ES-I3 (cell line): Measurements from ENCODE around the gene ARSJ.
"Not testable (repeated sequence)": the region's sequence is repeated elsewhere in the genome, so short reads cannot be mapped to it uniquely, and the experiment has no call there.

Experiments
- H3K36me3 ChIP-seq: 2 replicates; pipeline ENCODE4 v1.6.1; 2013; ENCODE audit warnings: mild to moderate bottlenecking, low read length, control low read depth, moderate library complexity; ENCODE audit not compliant: insufficient read depth
- H3K4me1 ChIP-seq: 2 replicates; pipeline ENCODE4 v1.6.1; 2013; ENCODE audit warnings: mild to moderate bottlenecking, control low read depth, low read length; ENCODE audit not compliant: insufficient read depth
- H3K9ac ChIP-seq: 2 replicates; pipeline ENCODE4 v1.6.1; 2013; ENCODE audit warnings: low read depth, mild to moderate bottlenecking, low read length, moderate library complexity
- H3K9me3 ChIP-seq: 2 replicates; pipeline ENCODE4 v1.6.1; 2013; ENCODE audit warnings: mild to moderate bottlenecking, low read length, moderate library complexity; ENCODE audit not compliant: control insufficient read depth, insufficient read depth

The ARSJ gene

GRCh38 chr4:113924706-113925105, 54.7 kb downstream of the ARSJ start:
- not testable (repeated sequence) for H3K4me1 ChIP-seq, H3K9me3 ChIP-seq, H3K36me3 ChIP-seq, H3K9ac ChIP-seq

GRCh38 chr4:113921089-113921794, 58.2 kb downstream of the ARSJ start:
- no peaks in the 10 kb centered on the region for H3K9me3 ChIP-seq
- H3K36me3 ChIP-seq = no peaks in the 10 kb centered on the region
- H3K9ac ChIP-seq = no peak overlapping the region
- peaks cover 7% of the 10 kb centered on the region for H3K4me1 ChIP-seq

- Histone ChIP-seq H3K4me1 (peaks cover 7% of the 10 kb centered on the region), H3K36me3 (no peaks in the 10 kb centered on the region), H3K9ac (no peak overlapping the region), H3K9me3 (no peaks in the 10 kb centered on the region)
Observed at GRCh38 chr4:113919611-113920010, 59.8 kb downstream of the ARSJ start.

- peaks cover 7% of the 10 kb centered on the region for H3K4me1 ChIP-seq
- H3K9ac ChIP-seq = no peak overlapping the region
- H3K9me3 ChIP-seq = no peaks in the 10 kb centered on the region
- no peaks in the 10 kb centered on the region for H3K36me3 ChIP-seq
Observed at GRCh38 chr4:113919145-113919544, 60.3 kb downstream of the ARSJ start.

- Histone ChIP-seq H3K36me3 (no peaks in the 10 kb centered on the region), H3K9me3 (peaks cover 7% of the 10 kb centered on the region; the same call in 1 of the 2 replicates), H3K4me1 (no peaks in the 10 kb centered on the region), H3K9ac (no peak overlapping the region)
Observed at GRCh38 chr4:113908829-113909228, 70.6 kb downstream of the ARSJ start.

GRCh38 chr4:113907559-113907958, 71.9 kb downstream of the ARSJ start:
- H3K4me1 ChIP-seq = no peaks in the 10 kb centered on the region
- H3K9me3 ChIP-seq = peaks cover 7% of the 10 kb centered on the region; the same call in 1 of the 2 replicates
- H3K9ac ChIP-seq = no peak overlapping the region
- H3K36me3 ChIP-seq = no peaks in the 10 kb centered on the region

GRCh38 chr4:113905301-113905700, 74.1 kb downstream of the ARSJ start:
- no peaks in the 10 kb centered on the region for H3K4me1 ChIP-seq
- H3K36me3 ChIP-seq = no peaks in the 10 kb centered on the region
- peaks cover 7% of the 10 kb centered on the region; the same call in 1 of the 2 replicates for H3K9me3 ChIP-seq

GRCh38 chr4:113904877-113905276, 74.6 kb downstream of the ARSJ start:
- no peaks in the 10 kb centered on the region for H3K36me3 ChIP-seq
- H3K9me3 ChIP-seq = peaks cover 7% of the 10 kb centered on the region; the same call in 1 of the 2 replicates
- H3K9ac ChIP-seq = no peak overlapping the region
- H3K4me1 ChIP-seq = no peaks in the 10 kb centered on the region

More at GRCh38 chr4:113905301-113905700, 74.1 kb downstream of the ARSJ start:
- H3K9ac ChIP-seq = no peak overlapping the region

- Histone ChIP-seq H3K9ac (no peak overlapping the region), H3K9me3 (no peaks in the 10 kb centered on the region), H3K36me3 (no peaks in the 10 kb centered on the region), H3K4me1 (no peaks in the 10 kb centered on the region)
Observed at GRCh38 chr4:113901994-113902787, 77.3 kb downstream of the ARSJ start.

- Histone ChIP-seq H3K36me3 (no peaks in the 10 kb centered on the region), H3K9me3 (no peaks in the 10 kb centered on the region), H3K4me1 (no peaks in the 10 kb centered on the region), H3K9ac (no peak overlapping the region)
Observed at GRCh38 chr4:113899271-113900070, 80.0 kb downstream of the ARSJ start.

- H3K9ac ChIP-seq = no peak overlapping the region
- H3K4me1 ChIP-seq = no peaks in the 10 kb centered on the region
- H3K36me3 ChIP-seq = no peaks in the 10 kb centered on the region
- no peaks in the 10 kb centered on the region for H3K9me3 ChIP-seq
Observed at GRCh38 chr4:113893546-113893945, 85.9 kb downstream of the ARSJ start.

- no peaks in the 10 kb centered on the region for H3K9me3 ChIP-seq
- no peak overlapping the region for H3K9ac ChIP-seq
- no peaks in the 10 kb centered on the region for H3K4me1 ChIP-seq
- H3K36me3 ChIP-seq = no peaks in the 10 kb centered on the region
Observed at GRCh38 chr4:113888006-113888405, 91.4 kb downstream of the ARSJ start.

GRCh38 chr4:113885291-113885690, 94.2 kb downstream of the ARSJ start:
- Histone ChIP-seq H3K36me3 (no peaks in the 10 kb centered on the region), H3K9ac (no peak overlapping the region)

GRCh38 chr4:113884655-113885054, 94.8 kb downstream of the ARSJ start:
- no peaks in the 10 kb centered on the region for H3K4me1 ChIP-seq
- H3K9me3 ChIP-seq = no peaks in the 10 kb centered on the region
- H3K9ac ChIP-seq = no peak overlapping the region
- no peaks in the 10 kb centered on the region for H3K36me3 ChIP-seq

More at GRCh38 chr4:113885291-113885690, 94.2 kb downstream of the ARSJ start:
- no peaks in the 10 kb centered on the region for H3K4me1 ChIP-seq
- H3K9me3 ChIP-seq = no peaks in the 10 kb centered on the region
